Measurements from ENCODE around the gene EDIL3.

Gene EDIL3

GRCh38 chr5:84384604-84385575 lies at the start of gene EDIL3:
EDIL3 (minus strand) TSS chr5:84384880; CDS start chr5:84384374, 506 bp downstream.
- DNase-seq (ENCODE audit: low read depth): no peak

- no peak for DNase-seq (ENCODE audit: low read depth)
These were observed 48.8 kb upstream of the EDIL3 start for GRCh38 chr5:84433461-84433860.

GRCh38 chr5:84430863-84431663 lies 46.4 kb upstream of the EDIL3 start:
- DNase-seq (ENCODE audit: low read depth): no peak

- DNase-seq (ENCODE audit: low read depth): no peak
These were observed 45.4 kb upstream of the EDIL3 start for GRCh38 chr5:84430079-84430478.

- DNase-seq (ENCODE audit: low read depth): no peak
These were observed 40.7 kb upstream of the EDIL3 start for GRCh38 chr5:84425365-84425881.

GRCh38 chr5:84419742-84420141 lies 35.1 kb upstream of the EDIL3 start:
- DNase-seq (ENCODE audit: low read depth): no peak

- DNase-seq (ENCODE audit: low read depth): no peak
These were observed 27.3 kb upstream of the EDIL3 start for GRCh38 chr5:84411832-84412605.

- DNase-seq (ENCODE audit: low read depth): no peak
These were observed 21.4 kb upstream of the EDIL3 start for GRCh38 chr5:84406111-84406510.

GRCh38 chr5:84403773-84404172 lies 19.1 kb upstream of the EDIL3 start:
- DNase-seq (ENCODE audit: low read depth): no peak

GRCh38 chr5:84397385-84397784 lies 12.7 kb upstream of the EDIL3 start:
- DNase-seq (ENCODE audit: low read depth): no peak

GRCh38 chr5:84393969-84394368 lies 9.3 kb upstream of the EDIL3 start:
- no peak for DNase-seq (ENCODE audit: low read depth)

GRCh38 chr5:84392836-84393235 lies 8.2 kb upstream of the EDIL3 start:
- no peak for DNase-seq (ENCODE audit: low read depth)

- DNase-seq (ENCODE audit: low read depth): no peak
These were observed 1.0 kb upstream of the EDIL3 start for GRCh38 chr5:84385705-84386104.

- DNase-seq (ENCODE audit: low read depth): no peak
These were observed 670 bp downstream of the EDIL3 start for GRCh38 chr5:84383816-84384603.

GRCh38 chr5:84383296-84383815 lies 1.3 kb downstream of the EDIL3 start:
- DNase-seq (ENCODE audit: low read depth): no peak

GRCh38 chr5:84382363-84383295 lies 2.1 kb downstream of the EDIL3 start:
- DNase-seq (ENCODE audit: low read depth): no peak

GRCh38 chr5:84381502-84382362 lies 2.9 kb downstream of the EDIL3 start:
- DNase-seq (ENCODE audit: low read depth): no peak

GRCh38 chr5:84379749-84380148 lies 4.9 kb downstream of the EDIL3 start:
- DNase-seq (ENCODE audit: low read depth): no peak

- DNase-seq (ENCODE audit: low read depth): no peak
These were observed 5.7 kb downstream of the EDIL3 start for GRCh38 chr5:84378961-84379360.
